ENCODE data around the gene RREB1.

The RREB1 gene

DNA sequence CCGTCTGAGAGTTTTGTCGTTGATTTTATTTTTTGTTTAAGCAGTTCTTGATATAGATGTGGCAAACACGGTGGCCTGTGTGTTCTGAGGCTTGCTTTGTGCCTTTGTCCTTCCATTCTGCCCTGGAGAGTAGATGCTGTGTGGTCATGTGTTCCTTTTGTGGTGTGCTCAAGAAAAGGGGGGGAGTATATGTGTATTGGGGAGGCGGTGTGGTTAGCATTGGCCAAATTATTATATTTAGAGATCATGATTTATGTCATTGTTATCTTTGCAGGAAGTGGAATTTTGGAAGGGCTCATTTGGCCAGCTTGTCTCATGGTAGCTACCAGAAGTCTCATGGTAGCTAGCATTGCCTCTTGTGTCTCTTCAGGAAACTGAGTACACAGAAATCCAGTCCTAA is 16.4 kb downstream of the RREB1 start:
- in situ Hi-C loops (cut with MboI; ENCODE audit: low sequenced_read_pairs): no loop called here

DNA sequence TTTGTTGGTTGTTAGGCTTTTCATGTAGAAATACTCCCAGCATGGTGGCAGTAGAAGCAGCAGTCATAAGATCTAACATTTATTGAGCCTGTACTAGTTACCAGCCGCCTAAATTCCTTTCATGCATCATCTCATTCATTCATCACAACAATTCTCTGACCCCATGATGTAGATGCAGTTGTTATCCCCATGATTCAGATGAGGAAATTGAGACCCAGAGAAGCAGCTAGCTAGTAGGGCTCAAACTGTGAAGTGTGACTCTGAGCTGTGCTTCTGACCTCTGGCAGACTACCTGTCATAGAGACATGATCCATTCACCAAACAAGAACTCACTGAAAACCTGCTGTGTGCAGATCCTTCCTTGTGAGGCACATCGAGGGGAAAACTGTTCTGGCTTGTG is 16.9 kb downstream of the RREB1 start:
- in situ Hi-C loops (cut with MboI; ENCODE audit: low sequenced_read_pairs): no loop called here

- in situ Hi-C loops (cut with MboI; ENCODE audit: low sequenced_read_pairs): no loop called here
Measured at GRCh38 chr6:7125290-7125689, 17.5 kb downstream of the RREB1 start.

DNA sequence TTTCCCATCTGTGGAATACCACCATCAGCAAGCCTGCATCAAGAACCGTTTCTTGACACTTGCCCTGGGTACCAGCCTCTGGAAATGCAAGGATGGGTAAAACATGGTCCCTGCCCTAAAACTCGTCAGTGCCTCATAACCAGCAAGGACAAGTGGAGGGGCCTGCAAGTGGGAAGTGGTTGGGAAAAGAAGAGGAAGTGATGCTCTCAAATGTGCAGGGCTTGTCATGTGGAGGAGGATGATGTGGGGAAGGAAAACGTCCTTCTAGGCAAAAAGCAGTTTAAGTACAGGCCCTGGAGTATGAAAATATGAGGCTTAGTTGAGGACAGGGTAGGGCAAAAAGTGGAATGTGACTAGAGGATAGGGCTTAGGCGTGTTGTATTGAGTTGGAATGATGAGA is 19.0 kb downstream of the RREB1 start:
- in situ Hi-C loops (cut with MboI; ENCODE audit: low sequenced_read_pairs): no loop called here

- in situ Hi-C loops (cut with MboI; ENCODE audit: low sequenced_read_pairs): no loop called here
Measured at GRCh38 chr6:7127680-7128079, 19.9 kb downstream of the RREB1 start.

GRCh38 chr6:7129360-7129759 is 21.6 kb downstream of the RREB1 start:
- in situ Hi-C loops (cut with MboI; ENCODE audit: low sequenced_read_pairs): no loop called here

- in situ Hi-C loops (cut with MboI; ENCODE audit: low sequenced_read_pairs): no loop called here
Measured at GRCh38 chr6:7129784-7130569, 22.2 kb downstream of the RREB1 start.

DNA sequence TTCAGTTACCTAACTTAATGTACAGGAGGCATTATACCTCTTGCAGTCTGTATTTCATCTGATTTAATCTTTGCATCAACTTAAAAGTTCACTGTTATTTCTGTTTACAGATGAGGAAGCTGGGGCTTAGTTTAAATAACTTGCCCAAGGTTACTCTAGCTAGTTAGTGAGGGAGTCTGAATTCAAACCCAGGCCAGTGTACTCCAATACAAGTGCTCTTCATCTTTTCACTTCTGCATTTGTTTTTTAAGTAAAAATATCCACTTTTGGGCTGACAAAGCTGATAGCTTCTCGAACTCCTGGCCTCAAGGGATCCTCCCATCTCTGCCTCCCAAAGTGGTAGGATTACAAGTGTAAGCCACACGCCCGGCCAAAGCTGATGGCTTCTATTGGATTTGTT is 23.6 kb downstream of the RREB1 start:
- in situ Hi-C loops (cut with MboI; ENCODE audit: low sequenced_read_pairs): no loop called here

DNA sequence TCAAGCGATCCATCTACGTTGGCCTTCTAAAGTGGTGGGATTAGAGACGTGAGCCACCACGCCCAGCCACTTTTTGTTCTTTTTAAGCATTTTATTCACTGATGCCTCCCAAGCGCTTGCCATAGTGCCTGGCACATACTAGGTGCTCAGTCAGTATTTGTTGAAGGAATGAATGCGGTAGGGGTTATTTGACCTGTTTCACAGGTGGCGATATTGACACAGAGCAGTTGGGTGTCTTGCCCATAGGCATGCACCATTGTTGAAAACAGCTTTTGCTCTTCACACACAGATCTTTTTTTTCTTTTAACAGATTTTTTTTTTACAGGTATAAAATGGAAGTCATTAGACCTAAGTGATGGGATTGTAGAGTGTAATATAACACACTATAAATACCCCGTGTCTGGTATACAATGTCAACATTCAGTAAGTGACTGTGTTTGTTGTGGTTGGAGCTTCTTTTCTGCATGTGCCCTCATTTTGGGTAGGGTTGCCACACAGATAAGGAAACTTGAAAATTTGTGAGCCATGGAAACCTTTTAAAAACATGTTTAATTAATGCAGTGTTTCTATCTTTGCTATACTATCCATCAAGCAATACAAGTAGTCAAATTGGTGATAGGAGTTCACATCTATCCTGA is 24.8 kb downstream of the RREB1 start:
- in situ Hi-C loops (cut with MboI; ENCODE audit: low sequenced_read_pairs): no loop called here

- in situ Hi-C loops (cut with MboI; ENCODE audit: low sequenced_read_pairs): no loop called here
Measured at GRCh38 chr6:7134999-7135745, 27.4 kb downstream of the RREB1 start.

GRCh38 chr6:7135755-7136154 is 28.0 kb downstream of the RREB1 start:
- in situ Hi-C loops (cut with MboI; ENCODE audit: low sequenced_read_pairs): no loop called here

DNA sequence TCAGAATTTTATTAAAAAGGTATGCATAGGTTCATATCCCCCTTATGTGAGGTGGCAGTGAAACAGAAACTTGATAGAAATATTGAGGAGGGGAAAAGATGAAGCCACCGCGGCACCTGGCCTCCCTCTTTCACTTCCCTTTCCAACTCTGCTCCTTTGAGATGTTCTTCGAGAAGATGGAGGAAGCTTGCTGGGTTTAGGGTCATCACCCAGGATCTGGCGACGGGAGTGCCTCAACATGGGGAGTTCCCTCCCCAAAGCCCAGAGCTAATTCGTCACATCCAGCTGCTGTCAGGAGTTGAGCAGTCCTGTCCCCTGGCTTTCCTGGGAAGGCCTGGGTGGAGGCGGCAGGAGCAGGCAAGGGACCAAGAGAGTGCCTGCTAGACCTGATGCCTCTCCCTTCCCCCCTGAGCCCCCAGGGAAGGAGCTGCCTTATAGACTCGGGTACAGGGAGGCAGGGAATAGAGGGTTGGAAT is 29.1 kb downstream of the RREB1 start:
- in situ Hi-C loops (cut with MboI; ENCODE audit: low sequenced_read_pairs): no loop called here

- in situ Hi-C loops (cut with MboI; ENCODE audit: low sequenced_read_pairs): no loop called here
Measured at GRCh38 chr6:7137335-7138045, 29.7 kb downstream of the RREB1 start.

DNA sequence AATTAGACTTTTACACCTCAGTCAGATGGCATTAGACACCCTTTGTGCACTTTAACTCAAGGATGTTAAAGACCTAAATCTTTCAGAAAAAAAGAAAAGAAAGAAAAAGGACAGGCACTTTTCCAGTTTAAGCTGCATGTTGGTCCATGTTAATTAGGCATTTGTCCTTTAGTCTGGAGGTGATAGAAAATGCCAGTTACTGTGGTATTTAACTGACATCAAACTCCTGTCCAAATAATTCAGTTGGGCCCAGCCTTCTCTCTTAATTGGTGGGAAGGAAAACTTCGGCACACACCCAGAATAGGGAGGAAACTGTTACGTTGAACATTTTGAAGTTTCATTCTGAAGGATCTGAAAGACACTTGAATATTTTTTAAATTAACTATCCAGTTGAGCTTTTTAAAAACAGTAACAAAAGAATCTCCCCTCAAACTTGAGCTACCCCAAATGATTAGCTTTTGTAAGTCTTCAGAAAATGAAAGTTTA is 30.3 kb downstream of the RREB1 start:
- in situ Hi-C loops (cut with MboI; ENCODE audit: low sequenced_read_pairs): no loop called here

DNA sequence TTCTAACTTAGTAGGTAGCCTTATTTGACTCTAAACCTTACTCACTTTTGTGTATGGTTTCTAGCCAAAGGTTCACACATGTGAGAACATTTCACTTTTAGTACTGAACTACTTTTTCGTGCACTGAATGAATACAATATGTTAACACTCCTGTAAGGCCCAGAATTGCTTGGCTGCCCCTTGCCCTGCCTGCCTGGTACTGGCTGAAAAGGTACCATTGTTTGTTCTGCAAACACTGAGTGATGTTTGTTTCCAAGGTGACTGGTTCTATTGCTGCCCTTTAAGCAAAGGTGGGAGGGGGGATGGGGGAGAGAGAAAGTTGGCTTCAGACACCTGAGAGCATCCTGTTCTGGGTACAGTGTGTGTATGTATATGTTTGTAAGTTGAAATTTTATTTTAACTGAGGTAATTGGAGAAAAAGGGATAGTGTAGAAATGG is 31.2 kb downstream of the RREB1 start:
- in situ Hi-C loops (cut with MboI; ENCODE audit: low sequenced_read_pairs): no loop called here

DNA sequence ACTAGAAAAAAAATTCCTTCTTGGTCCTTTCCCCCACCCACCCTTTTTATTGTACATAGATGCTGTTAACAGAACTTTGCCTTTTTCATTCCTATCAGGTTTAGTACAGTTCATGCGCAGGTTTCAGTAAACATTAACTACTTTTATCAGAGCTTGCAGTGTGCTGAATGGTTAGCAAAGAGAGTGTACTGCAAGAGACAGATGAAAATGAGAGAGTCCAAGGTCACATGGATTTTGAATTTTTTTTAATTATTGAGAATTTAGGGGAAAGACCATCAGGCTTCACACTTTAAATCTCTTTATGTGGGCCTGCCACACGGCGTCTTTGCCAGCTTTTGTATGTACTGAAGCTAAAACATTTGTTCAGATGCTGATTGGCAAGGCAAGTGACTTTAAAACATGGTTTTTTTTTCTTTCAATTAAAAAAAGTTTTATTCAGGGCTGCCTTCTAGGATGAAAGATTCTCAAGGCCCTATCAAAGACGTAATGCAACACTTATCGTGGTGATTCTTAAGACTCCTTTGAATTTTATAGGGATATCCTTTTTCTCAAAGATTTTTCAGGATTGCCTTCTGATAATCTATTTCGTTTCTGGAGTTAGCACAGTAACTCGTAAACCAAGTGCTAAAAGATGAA is 32.2 kb downstream of the RREB1 start:
- in situ Hi-C loops (cut with MboI; ENCODE audit: low sequenced_read_pairs): no loop called here

- in situ Hi-C loops (cut with MboI; ENCODE audit: low sequenced_read_pairs): no loop called here
Measured at GRCh38 chr6:7140631-7141378, 33.0 kb downstream of the RREB1 start.

- in situ Hi-C loops (cut with MboI; ENCODE audit: low sequenced_read_pairs): no loop called here
Measured at GRCh38 chr6:7142228-7142801, 34.6 kb downstream of the RREB1 start.

DNA sequence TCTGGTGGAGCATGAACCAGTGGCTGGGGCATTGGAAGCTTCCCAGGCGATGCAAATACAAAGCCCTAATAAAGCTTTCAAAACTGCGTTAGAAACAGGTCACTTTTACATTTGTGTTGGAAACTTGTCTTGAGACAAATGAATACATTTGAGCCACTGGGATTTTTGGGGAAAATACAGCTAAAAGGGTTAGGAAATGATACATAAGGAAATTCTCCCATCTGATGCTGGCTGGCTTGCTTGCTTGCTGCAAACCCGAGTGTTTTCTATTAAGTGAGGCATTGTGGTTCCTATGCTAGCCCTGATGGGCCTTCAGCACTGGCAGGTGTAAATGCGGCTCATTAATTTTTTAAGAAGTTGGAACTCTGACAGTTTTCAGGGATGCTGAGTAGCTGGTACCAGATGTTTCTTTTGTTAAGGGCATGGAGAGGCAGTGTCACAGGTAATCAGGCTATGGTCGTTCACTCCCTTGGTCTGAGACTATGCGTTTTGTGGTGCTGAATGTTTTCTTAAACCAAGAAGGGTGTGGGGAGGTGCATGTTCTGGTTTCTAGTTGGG is 35.2 kb downstream of the RREB1 start:
- in situ Hi-C loops (cut with MboI; ENCODE audit: low sequenced_read_pairs): no loop called here

All from HL-60/S4 (cell line).